PFSK-1 (cell line): ENCODE results near the gene DYNLL1.

Source experiments
- FOXP2 ChIP-seq: optimal IDR thresholded peaks from 2 replicates; pipeline ENCODE3; 2011; ENCODE audit warnings: borderline replicate concordance, control low read depth, inconsistent platforms; ENCODE audit not compliant: insufficient read depth; ENCODE audit errors: extremely low read length, extremely low read depth
- POLR2AphosphoS5 ChIP-seq: IDR thresholded peaks from 2 replicates; pipeline ENCODE4 v1.6.1; 2012; ENCODE audit warnings: low read depth, mild to moderate bottlenecking, control low read depth, low read length, moderate library complexity
- REST ChIP-seq, 2 experiments: IDR thresholded peaks; 2 replicates each; pipeline versions ENCODE4 v1.6.1 to v1.8.0; 2011 to 2012; ENCODE audit warnings: low read depth in 2 of 2, low read length in 2 of 2, control low read depth in 1 of 2, inconsistent platforms in 1 of 2, mild to moderate bottlenecking in 1 of 2, moderate library complexity in 1 of 2; ENCODE audit not compliant: insufficient read depth in 1 of 2
- SIN3A ChIP-seq: IDR thresholded peaks from 2 replicates; pipeline ENCODE4 v1.6.1; 2012; ENCODE audit warnings: mild to moderate bottlenecking, low read length, moderate library complexity, borderline replicate concordance; ENCODE audit not compliant: insufficient read depth
- TAF1 ChIP-seq: IDR thresholded peaks from 2 replicates; pipeline ENCODE4 v1.6.1; 2012; ENCODE audit warnings: low read length, control low read depth, borderline replicate concordance; ENCODE audit not compliant: insufficient read depth

DYNLL1 gene

GRCh38 chr12:120534703-120535655 is 39.1 kb downstream of the DYNLL1 start:
- no peak for TF ChIP-seq SIN3A
- TF ChIP-seq POLR2AphosphoS5, result no peak
- TF ChIP-seq TAF1, result no peak
- no peak for TF ChIP-seq FOXP2
- TF ChIP-seq REST (IDR thresholded peaks at IDR 0.05; ENCODE audit: insufficient read depth in 1 of 2, low read depth in 2 of 2, low read length in 2 of 2), result no peak

- TF ChIP-seq TAF1, result no peak
- TF ChIP-seq SIN3A, result no peak
- no peak for TF ChIP-seq FOXP2
- TF ChIP-seq REST (IDR thresholded peaks at IDR 0.05; ENCODE audit: insufficient read depth in 1 of 2, low read depth in 2 of 2, low read length in 2 of 2), result no peak
- TF ChIP-seq POLR2AphosphoS5, result no peak
Measured at GRCh38 chr12:120536064-120536791, 40.3 kb downstream of the DYNLL1 start.

DNA sequence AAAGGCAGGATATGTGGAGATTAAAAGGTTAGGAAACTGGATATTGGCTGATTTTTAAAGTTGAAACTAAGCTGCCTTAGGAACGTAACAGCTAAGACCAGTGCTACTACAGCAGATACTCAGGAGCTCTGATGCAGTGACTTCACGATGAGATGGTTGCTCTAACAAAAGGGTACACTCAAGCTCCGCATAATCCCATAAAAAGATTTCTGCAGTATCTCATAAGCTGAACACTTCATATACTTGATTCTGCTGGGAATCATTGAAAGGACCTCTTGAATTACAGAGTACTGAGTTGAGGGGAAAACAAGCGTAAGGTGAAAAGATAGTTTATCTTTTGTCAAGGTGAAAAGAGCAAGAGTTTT is 41.9 kb downstream of the DYNLL1 start:
- TF ChIP-seq FOXP2 (no peak), TAF1 (no peak), REST (IDR thresholded peaks at IDR 0.05; ENCODE audit: insufficient read depth in 1 of 2, low read depth in 2 of 2, low read length in 2 of 2) (no peak), SIN3A (no peak), POLR2AphosphoS5 (no peak)

DNA sequence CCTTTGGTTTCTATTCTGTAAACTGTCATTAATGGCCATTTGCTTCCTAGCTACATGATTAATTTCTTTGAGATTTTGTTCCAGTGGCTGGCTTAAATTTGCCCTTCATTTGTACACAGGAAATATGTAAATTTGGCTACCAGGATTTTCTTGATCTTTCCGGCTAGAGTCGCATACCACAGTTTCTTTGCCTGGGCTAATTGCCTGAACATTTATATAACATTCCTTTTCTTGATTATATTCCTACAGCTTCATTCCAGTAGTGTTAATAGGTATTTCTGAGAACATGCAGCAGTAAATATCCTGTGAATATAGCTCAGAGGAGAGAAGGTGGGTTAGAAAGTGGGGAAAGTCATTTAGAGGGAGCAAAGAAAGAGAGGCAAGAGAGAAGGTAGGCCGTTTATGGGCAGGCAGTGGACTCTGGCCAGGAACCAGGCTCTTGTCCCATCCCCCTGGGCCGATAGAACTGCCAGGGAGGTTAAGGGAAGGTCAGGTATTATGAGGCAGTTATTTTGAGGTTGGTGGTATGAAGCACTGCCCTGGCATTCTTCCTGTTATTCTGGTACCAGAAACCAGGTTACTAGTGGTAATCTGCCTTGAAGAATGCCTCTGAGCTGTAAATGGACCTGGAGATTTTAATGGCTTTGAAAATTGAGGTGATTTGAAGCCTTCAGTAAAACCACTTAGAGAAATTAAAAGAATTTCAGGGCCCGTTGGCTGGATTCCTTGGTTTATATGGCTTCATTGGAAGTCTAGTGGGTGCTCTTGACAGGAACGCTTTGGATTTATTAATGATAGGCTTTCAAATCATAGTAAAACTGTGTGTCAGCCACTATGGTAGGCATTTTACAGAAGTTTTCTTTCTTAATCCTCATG is 42.6 kb downstream of the DYNLL1 start:
- TF ChIP-seq REST (IDR thresholded peaks at IDR 0.05; ENCODE audit: insufficient read depth in 1 of 2, low read depth in 2 of 2, low read length in 2 of 2), result no peak
- no peak for TF ChIP-seq TAF1
- no peak for TF ChIP-seq SIN3A
- TF ChIP-seq FOXP2, result no peak
- TF ChIP-seq POLR2AphosphoS5, result no peak
